Uterus (tissue), 2 donors: ENCODE results near the gene CDC37.

Experiments
- CTCF ChIP-seq, 4 experiments: fragments of 200-600 bp in 2 of 4; fragments of 450-650 bp in 2 of 4; sonication (generic) in 2 of 4; IDR thresholded peaks; one replicate each; pipeline ENCODE4 v1.5.1; 2016 to 2019; ENCODE audit warnings: antibody characterized with exemption in 4 of 4, mild to moderate bottlenecking in 2 of 4, moderate library complexity in 1 of 4
- POLR2A ChIP-seq, 2 donors: fragments of 450-650 bp; IDR thresholded peaks; one replicate each; pipeline ENCODE4 v1.6.1; 2016; ENCODE audit warnings: antibody characterized with exemption in 2 of 2, mild to moderate bottlenecking in 1 of 2, moderate library complexity in 1 of 2

GRCh38 chr19:10402441-10403038, 802 bp downstream of the CDC37 start:
- no peak for TF ChIP-seq CTCF (IDR thresholded peaks at IDR 0.05)
- TF ChIP-seq POLR2A (IDR thresholded peaks at IDR 0.05), result no peak
